ENCODE data around the gene B3GNT8.
A peak's percentile ranks its signal among the peaks of the same experiment; 100 is the strongest.

The B3GNT8 gene

GRCh38 chr19:41455936-41456335 is 28.8 kb upstream of the B3GNT8 start:
- no peak overlapping the region for H3K4me3 ChIP-seq (ENCODE audit: low read depth, low read length)
- no peak for DNase-seq (ENCODE audit: low read depth)
- TF ChIP-seq, protein P1, sequence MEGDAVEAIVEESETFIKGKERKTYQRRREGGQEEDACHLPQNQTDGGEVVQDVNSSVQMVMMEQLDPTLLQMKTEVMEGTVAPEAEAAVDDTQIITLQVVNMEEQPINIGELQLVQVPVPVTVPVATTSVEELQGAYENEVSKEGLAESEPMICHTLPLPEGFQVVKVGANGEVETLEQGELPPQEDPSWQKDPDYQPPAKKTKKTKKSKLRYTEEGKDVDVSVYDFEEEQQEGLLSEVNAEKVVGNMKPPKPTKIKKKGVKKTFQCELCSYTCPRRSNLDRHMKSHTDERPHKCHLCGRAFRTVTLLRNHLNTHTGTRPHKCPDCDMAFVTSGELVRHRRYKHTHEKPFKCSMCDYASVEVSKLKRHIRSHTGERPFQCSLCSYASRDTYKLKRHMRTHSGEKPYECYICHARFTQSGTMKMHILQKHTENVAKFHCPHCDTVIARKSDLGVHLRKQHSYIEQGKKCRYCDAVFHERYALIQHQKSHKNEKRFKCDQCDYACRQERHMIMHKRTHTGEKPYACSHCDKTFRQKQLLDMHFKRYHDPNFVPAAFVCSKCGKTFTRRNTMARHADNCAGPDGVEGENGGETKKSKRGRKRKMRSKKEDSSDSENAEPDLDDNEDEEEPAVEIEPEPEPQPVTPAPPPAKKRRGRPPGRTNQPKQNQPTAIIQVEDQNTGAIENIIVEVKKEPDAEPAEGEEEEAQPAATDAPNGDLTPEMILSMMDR (IDR thresholded peaks at IDR 0.05; ENCODE audit: low read depth, low read length) = no peak
- no peak for TF ChIP-seq POLR2A (IDR thresholded peaks at IDR 0.05; ENCODE audit: extremely low read depth, insufficient read length)
- TF ChIP-seq MYC (IDR thresholded peaks at IDR 0.05; ENCODE audit: low read depth, low read length) = no peak
- TF ChIP-seq, protein P2, sequence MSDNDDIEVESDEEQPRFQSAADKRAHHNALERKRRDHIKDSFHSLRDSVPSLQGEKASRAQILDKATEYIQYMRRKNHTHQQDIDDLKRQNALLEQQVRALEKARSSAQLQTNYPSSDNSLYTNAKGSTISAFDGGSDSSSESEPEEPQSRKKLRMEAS (IDR thresholded peaks at IDR 0.05; ENCODE audit: low read depth, low read length) = no peak

DNA sequence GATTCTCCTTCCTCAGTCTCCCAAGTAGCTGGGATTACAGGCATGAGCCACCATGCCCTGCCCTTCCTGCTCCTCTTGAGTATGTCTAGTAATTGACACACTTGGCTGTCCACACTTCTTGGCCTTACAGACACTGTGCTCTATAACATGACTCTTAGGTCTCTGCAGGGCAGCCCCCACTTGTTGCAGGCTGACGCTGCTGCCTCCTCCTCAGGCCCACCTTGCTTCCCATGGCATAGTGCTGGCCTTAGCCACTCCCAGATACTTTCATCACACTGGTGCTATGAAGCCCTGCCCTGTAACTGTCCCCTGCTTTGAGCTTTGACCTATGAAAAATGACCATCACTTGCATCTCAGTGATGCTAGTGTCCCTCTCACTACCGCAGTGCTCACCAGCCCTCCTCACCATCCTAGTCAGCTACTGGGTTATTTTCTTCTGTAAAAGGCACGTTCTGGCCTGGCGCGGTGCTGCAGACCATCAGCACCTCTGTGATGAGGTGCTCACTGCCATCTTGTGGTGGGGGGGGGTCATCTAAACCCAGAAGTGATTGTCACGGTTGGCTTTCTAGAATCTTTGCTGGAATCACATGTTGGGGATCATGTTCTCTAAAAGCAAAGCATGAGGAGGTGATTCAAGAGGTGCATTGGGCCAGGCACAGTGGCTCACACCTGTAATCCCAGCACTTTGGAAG is 25.6 kb upstream of the B3GNT8 start:
- no peak overlapping the region for H3K4me3 ChIP-seq (ENCODE audit: low read depth, low read length)
- TF ChIP-seq, protein P2 (IDR thresholded peaks at IDR 0.05; ENCODE audit: low read depth, low read length) = no peak
- no peak for TF ChIP-seq POLR2A (IDR thresholded peaks at IDR 0.05; ENCODE audit: extremely low read depth, insufficient read length)
- TF ChIP-seq, protein P1 (IDR thresholded peaks at IDR 0.05; ENCODE audit: low read depth, low read length) = no peak
- no peak for DNase-seq (ENCODE audit: low read depth)

DNA sequence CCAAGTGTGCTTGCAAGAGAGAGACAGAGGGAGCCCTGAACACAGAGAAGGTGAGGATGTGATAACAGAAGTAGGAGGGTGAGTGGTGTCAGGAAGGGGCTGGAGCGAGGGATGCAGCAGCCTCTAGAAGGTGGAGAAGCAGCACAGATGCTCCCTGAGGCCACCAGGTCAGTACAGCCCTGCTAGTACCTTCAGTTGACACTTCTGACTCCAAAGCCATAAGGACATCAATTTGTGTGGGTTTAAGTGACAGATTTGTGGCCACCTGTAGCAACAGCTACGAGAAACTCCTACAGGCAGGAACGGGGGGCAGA is 22.6 kb upstream of the B3GNT8 start:
- DNase-seq (ENCODE audit: low read depth) = no peak
- TF ChIP-seq, protein P2 (IDR thresholded peaks at IDR 0.05; ENCODE audit: low read depth, low read length) = no peak
- no peak for TF ChIP-seq POLR2A (IDR thresholded peaks at IDR 0.05; ENCODE audit: extremely low read depth, insufficient read length)
- TF ChIP-seq, protein P1 (IDR thresholded peaks at IDR 0.05; ENCODE audit: low read depth, low read length) = no peak
- no peak overlapping the region for H3K4me3 ChIP-seq (ENCODE audit: low read depth, low read length)

- peak; percentile 72 for DNase-seq (ENCODE audit: low read depth)
- peak overlapping the region; percentile 34 for H3K4me3 ChIP-seq (ENCODE audit: low read depth, low read length)
- TF ChIP-seq, protein P1 (IDR thresholded peaks at IDR 0.05; ENCODE audit: low read depth, low read length) = peak; percentile 80
- TF ChIP-seq POLR2A (IDR thresholded peaks at IDR 0.05; ENCODE audit: extremely low read depth, insufficient read length) (no peak), MYC (IDR thresholded peaks at IDR 0.05; ENCODE audit: low read depth, low read length) (no peak)
- TF ChIP-seq, protein P2 (IDR thresholded peaks at IDR 0.05; ENCODE audit: low read depth, low read length) = no peak
These were observed 22.1 kb upstream of the B3GNT8 start for GRCh38 chr19:41449079-41449864.

GRCh38 chr19:41447732-41448332 is 20.7 kb upstream of the B3GNT8 start:
- H3K4me3 ChIP-seq (ENCODE audit: low read depth, low read length) = no peak overlapping the region
- TF ChIP-seq, protein P2 (IDR thresholded peaks at IDR 0.05; ENCODE audit: low read depth, low read length) = no peak
- TF ChIP-seq, protein P1 (IDR thresholded peaks at IDR 0.05; ENCODE audit: low read depth, low read length) = peak; percentile 4
- no peak for TF ChIP-seq MYC (IDR thresholded peaks at IDR 0.05; ENCODE audit: low read depth, low read length)
- TF ChIP-seq POLR2A (IDR thresholded peaks at IDR 0.05; ENCODE audit: extremely low read depth, insufficient read length) = no peak
- no peak for DNase-seq (ENCODE audit: low read depth)
